GM21529 (cell line): ENCODE measurements around the gene NR0B1.

ENCODE experiments used
- ATAC-seq: cut with Tn5 transposase; IDR thresholded peaks from one replicate; pipeline ENCODE4 v1.9.1; 2021; ENCODE audit not compliant: unreplicated experiment

NR0B1 gene

GRCh38 chrX:30275498-30275897, 33.7 kb downstream of the NR0B1 start:
- ATAC-seq = no peak

DNA sequence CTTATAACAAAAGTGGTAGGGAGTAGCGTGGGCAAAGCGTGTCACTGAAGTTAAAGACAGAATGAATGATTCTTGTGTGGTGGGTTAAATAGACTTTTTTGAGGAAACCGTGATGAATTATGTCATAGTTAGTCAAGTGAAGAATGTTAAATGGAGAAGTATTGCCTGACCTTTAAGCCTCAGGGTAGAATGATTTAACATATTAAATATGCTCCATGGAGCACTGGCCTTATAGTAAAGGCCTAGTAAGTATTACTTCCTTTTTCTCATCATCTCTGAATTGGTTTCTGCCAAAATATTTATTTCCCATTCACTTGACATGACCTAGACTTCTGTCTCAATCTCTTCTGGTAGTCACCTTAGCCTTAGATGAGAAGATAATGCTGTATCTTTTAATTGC, 38.6 kb downstream of the NR0B1 start:
- no peak for ATAC-seq

DNA sequence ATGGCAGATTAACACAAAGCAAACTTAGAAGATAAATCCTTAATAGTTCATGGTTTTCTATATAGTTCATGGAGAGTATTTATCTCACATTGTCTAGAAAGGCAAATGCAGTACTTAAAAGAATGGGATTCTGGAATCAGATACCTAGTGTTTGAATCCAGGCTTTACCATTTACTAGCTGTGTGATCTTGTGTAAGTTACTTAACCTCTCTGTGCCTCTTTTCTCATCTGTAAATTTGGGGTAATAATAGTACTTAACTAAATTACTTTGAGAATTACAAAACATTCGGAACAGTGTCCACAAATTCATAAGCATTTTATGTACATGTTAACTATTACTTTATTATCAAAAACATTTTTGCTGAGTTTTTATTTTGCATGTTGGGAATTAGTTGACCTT, 46.4 kb downstream of the NR0B1 start:
- ATAC-seq = no peak

DNA sequence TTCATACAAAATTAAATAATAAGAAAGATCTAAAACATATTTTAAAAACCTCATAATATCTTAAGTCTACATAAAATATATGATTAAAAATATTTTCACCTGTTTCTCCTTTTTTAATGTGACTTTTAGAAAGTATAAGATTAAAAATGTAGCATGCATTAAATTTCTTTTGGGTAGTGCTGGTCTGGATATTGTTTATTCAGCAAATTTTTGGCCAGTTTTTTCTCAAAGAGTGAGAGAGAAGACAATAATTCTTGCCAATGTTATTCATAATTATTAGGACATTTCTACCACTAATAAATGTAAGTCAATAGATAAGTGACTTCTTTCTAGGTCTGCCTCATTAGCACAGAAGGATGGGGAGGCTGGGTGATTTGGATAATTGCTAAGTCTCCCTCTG, 48.2 kb downstream of the NR0B1 start:
- no peak for ATAC-seq

- ATAC-seq = no peak
Observed at GRCh38 chrX:30259927-30260326, 49.3 kb downstream of the NR0B1 start.
